ENCODE results near the gene DNM1L. TPM values are rescaled to one million over a fixed set of nuclear protein-coding genes. Genes with fewer than 3 reads are reported as not detected.

Gene DNM1L
- total RNA-seq, 2 donors from 2014 or later, result 52.2 to 71.1 TPM

DNA sequence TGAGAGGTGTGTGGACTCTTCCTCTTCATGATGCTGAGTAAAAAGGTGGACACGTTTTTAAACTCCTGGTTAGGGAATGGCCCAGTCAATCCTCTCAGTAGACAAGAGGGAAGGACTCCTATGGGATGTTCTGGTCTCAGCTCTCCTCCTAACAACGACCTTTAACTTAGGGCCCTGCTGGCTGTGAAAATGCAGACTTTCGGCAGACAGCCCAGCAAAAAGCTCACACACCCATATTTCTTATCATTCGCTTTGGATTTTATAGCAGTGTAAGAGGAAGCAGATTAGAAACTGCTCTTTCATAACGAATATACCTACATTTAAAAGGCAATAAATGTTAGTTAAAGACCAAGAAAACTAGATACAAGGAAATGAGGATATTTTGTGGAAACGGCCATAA lies 94.6 kb downstream of the DNM1L start:
- no peak for DNase-seq (ENCODE audit: low spot score in 2 of 2)
- no peak for ATAC-seq
- H3K9me3 Mint-ChIP-seq, result no peaks in the 10 kb centered on the region
- no peaks in the 10 kb centered on the region for H3K36me3 Mint-ChIP-seq
- H3K27ac Mint-ChIP-seq, result no peak overlapping the region

DNA sequence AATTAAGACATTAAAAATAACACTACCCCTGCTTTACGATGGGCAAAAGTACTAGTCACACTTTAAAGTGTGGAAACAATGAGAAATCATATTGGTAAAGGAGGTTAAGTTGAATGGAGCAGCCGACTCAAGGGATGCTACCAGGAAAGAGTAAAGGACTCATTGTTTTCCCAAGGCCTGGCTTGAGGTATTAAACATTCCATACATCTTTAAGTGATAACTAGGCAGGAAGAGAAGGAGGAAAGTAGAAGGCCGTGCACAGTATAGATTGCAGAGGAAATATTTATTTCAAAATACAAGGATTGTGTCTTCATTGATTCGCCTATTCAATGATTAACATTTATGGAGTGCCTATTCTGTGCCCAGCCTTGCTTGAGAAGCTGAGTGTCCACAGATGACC lies 97.2 kb downstream of the DNM1L start:
- no peak for DNase-seq (ENCODE audit: low spot score in 2 of 2)
- H3K9me3 Mint-ChIP-seq, result no peaks in the 10 kb centered on the region
- ATAC-seq, result no peak
- no peaks in the 10 kb centered on the region for H3K36me3 Mint-ChIP-seq
- H3K27ac Mint-ChIP-seq, result no peak overlapping the region

DNA sequence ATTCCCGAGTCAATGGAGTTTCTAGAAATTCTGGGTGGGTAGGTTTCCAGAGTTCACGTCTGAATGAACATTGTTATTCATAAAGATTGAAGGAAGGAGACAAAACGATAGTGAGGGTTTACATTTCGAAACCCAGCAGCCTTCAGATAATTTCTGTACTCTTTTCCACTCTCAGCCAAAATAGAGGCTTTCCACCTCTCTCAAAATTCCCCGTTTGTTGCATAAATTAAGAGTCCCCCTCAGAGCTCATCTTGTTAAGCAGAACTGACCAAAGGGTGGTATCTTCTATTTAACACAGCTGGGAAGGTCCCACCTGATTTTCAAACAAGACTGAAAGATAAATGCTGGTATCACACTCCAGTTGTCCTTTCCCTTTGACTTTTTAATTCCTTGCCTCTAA lies 98.1 kb downstream of the DNM1L start:
- H3K9me3 Mint-ChIP-seq, result no peaks in the 10 kb centered on the region
- H3K36me3 Mint-ChIP-seq, result no peaks in the 10 kb centered on the region
- DNase-seq (ENCODE audit: low spot score in 2 of 2) (no peak), ATAC-seq (no peak)
- no peak overlapping the region for H3K27ac Mint-ChIP-seq

GRCh38 chr12:32777691-32778175 lies 98.6 kb downstream of the DNM1L start:
- no peak for DNase-seq (ENCODE audit: low spot score in 2 of 2)
- no peaks in the 10 kb centered on the region for H3K9me3 Mint-ChIP-seq
- no peak overlapping the region for H3K27ac Mint-ChIP-seq
- H3K36me3 Mint-ChIP-seq, result no peaks in the 10 kb centered on the region
- no peak for ATAC-seq

DNA sequence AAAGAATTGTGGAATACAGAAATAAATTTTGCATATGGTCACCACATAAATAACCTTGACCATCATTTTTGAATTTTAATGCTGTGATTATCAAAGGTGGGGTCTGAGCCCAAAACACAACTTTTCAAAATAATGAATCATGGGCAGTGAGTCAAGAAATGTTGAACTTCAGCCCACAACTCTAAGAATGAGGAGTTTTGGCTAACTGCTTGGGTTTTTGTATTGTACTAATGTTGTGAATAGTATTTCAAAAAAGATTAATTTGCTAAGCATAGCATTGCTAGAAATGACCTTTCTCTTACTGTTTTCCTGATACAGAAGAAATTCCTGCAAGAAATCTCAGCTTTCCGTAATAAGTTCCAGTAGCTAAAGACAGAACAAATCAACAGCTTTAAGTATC lies 101.0 kb downstream of the DNM1L start:
- Mint-ChIP-seq H3K36me3 (no peaks in the 10 kb centered on the region), H3K9me3 (no peaks in the 10 kb centered on the region), H3K27ac (no peak overlapping the region)
- DNase-seq (ENCODE audit: low spot score in 2 of 2) (no peak), ATAC-seq (no peak)

DNA sequence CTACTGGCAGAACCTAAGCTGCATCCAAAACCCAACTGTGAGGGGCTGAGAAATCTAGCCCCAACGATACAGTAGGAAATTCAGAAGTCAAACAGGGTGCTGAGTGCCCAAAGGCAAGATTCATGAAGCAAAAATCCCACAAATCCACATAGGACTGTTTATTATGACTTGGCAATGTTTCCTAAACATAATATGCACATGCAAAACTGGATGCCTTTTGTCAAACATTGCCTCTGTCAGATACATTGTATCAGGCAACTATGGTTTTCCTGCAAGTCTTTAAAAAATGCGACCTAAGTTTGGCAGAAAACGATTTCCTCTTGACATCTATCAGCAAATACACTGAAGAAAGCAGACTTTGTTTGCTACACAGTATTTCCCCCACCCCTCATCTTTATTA lies 103.9 kb downstream of the DNM1L start:
- no peak for ATAC-seq
- no peaks in the 10 kb centered on the region for H3K36me3 Mint-ChIP-seq
- DNase-seq (ENCODE audit: low spot score in 2 of 2), result no peak
- H3K27ac Mint-ChIP-seq, result no peak overlapping the region
- no peaks in the 10 kb centered on the region for H3K9me3 Mint-ChIP-seq

GRCh38 chr12:32785557-32785956 lies 106.5 kb downstream of the DNM1L start:
- H3K36me3 Mint-ChIP-seq, result no peaks in the 10 kb centered on the region
- no peak for ATAC-seq
- no peak overlapping the region for H3K27ac Mint-ChIP-seq
- no peaks in the 10 kb centered on the region for H3K9me3 Mint-ChIP-seq
- DNase-seq (ENCODE audit: low spot score in 2 of 2), result no peak

DNA sequence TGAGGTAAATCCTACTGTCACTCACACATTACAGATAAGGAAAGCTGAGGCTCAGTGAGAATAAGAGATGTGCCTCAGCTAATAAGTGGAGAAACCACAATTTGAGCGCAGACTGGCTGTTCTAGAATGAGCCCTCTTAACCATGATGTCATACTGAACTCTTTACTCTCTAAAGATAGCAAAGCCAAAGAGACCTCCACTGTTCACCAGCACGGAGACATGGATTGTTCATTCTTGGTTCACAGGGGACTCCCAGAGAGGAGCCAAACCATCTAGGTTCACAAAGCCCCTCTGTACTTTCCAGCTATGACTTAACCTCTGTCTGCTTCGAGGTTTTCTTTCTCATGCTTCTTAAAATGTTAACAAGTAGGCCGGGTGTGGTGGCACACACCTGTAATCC lies 109.3 kb downstream of the DNM1L start:
- ATAC-seq (no peak), DNase-seq (ENCODE audit: low spot score in 2 of 2) (no peak)
- H3K9me3 Mint-ChIP-seq, result no peaks in the 10 kb centered on the region
- H3K27ac Mint-ChIP-seq, result no peak overlapping the region
- H3K36me3 Mint-ChIP-seq, result no peaks in the 10 kb centered on the region

- DNase-seq (ENCODE audit: low spot score in 2 of 2), result no peak
- H3K36me3 Mint-ChIP-seq, result no peaks in the 10 kb centered on the region
- no peak overlapping the region for H3K27ac Mint-ChIP-seq
- no peaks in the 10 kb centered on the region for H3K9me3 Mint-ChIP-seq
- no peak for ATAC-seq
These were observed 110.3 kb downstream of the DNM1L start for GRCh38 chr12:32789446-32789845.

GRCh38 chr12:32789916-32790315 lies 110.8 kb downstream of the DNM1L start:
- no peaks in the 10 kb centered on the region for H3K36me3 Mint-ChIP-seq
- no peak overlapping the region for H3K27ac Mint-ChIP-seq
- no peak for ATAC-seq
- no peaks in the 10 kb centered on the region for H3K9me3 Mint-ChIP-seq
- DNase-seq (ENCODE audit: low spot score in 2 of 2), result no peak

DNA sequence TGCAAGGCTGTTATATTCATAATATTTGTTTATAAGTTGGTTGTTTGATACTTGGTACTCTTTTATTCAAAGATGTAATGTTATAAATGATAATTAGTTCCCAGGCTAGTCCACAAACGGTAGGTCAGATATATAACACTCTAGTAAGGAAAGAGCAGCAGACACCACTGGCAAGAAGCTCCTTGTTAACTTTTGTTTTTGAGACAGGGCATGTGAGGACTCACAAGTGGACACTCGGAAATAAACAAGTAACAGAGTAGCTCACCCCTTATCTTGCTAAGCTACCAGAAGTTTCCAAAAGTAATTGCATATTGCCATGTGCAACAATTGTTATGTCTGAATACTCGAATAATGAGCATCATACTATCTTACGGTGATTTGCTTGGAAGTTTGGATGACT lies 115.2 kb downstream of the DNM1L start:
- DNase-seq (ENCODE audit: low spot score in 2 of 2), result no peak
- no peak for ATAC-seq
- Mint-ChIP-seq H3K27ac (no peak overlapping the region), H3K36me3 (no peaks in the 10 kb centered on the region), H3K9me3 (no peaks in the 10 kb centered on the region)

Other genes with a start within 250 kb of the DNM1L start
- gene YARS2, start 76.6 kb downstream of the DNM1L start, total RNA-seq, result 10 to 100 TPM; 18.0 to 28.8 TPM
- gene PKP2, start 217.5 kb downstream of the DNM1L start, total RNA-seq, result under 1 TPM; 0.45 to 0.77 TPM